Forelimb muscle (tissue), 1 donor: ENCODE measurements around the gene ACER3. TPM values are rescaled to one million over a fixed set of nuclear protein-coding genes. Genes with fewer than 3 reads are reported as not detected.
"Not testable (repeated sequence)": the region's sequence is repeated elsewhere in the genome, so short reads cannot be mapped to it uniquely, and the experiment has no call there.

Experiments used
- DNase-seq: peaks from one replicate; pipeline ENCODE4 v3.0.0-alpha.2; 2013; ENCODE audit warnings: low read depth
- polyA plus RNA-seq: library from polyadenylated mRNA; unstranded; fragments of 120-200 nt; gene quantifications from one replicate; pipeline ENCODE4 v1.2.1, GENCODE V29; 2013; ENCODE audit not compliant: insufficient read length

ACER3 gene
- polyA plus RNA-seq, 1 donor = 5.5 TPM

DNA sequence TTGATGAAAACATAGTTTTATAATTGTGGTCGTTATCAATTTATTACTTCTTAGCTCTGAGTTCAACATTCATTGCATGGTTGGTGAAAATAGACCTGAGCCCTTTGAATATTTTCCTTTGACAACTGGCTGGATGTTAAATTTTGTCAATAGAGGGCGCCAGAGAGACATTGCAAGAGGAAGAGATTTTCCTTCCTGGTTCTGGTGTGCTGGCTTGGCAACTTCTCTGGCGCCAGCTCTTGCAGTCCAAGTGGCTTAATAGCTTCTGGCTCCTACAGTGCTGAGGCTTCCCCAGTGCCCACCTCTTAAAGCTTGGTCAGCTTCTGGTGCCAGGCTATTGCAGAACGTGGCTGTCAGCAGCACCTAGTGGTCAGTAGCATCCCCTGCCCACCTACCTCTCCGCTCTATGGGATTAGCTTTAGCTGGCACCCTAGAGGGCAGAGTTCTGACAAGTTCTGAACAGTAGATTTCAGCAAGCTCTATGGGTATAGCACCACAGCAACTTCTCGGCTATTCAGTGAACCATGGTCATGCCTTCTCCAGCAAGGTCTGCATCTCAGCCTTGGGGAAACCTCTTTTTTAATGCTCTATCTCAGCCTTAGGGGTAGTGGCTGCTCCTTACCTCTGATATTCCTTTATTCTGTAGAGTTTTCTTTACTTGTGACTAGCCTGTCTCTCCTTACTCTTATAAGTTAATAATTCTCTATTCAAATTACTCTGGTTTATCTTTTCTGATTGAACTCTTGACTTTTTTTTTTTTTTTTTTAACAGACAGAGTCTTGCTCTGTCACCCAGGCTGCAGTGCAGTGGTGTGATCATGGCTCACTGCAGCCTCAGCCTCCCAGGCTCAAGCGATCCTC lies 59.4 kb downstream of the ACER3 start:
- peak; percentile 44 for DNase-seq

GRCh38 chr11:76927160-76927559 lies 66.4 kb downstream of the ACER3 start:
- no peak for DNase-seq

- DNase-seq = no peak
Observed at GRCh38 chr11:76935042-76935441, 74.3 kb downstream of the ACER3 start.

GRCh38 chr11:76939219-76939631 lies 78.5 kb downstream of the ACER3 start:
- DNase-seq = no peak

DNA sequence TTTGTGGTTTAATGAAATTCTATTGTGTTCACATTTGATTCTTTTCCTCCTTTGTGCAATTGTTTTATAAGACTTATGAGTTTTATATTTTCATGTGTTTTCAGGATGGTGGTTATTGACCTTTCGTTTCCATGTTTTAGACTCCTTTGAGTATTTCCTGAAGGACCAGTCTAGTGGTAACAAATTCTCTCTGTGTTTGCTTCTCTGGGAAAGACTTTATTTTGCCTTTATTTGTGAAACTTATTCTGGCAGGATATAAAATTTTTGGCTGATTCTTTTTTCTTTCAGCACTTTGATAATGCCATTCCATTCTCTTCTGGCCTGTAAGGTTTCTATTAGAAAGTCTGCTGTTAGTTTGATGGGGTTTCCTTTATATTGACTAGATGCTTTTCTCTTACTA lies 83.5 kb downstream of the ACER3 start:
- DNase-seq = no peak

- DNase-seq = no peak
Observed at GRCh38 chr11:76946223-76946622, 85.5 kb downstream of the ACER3 start.

DNA sequence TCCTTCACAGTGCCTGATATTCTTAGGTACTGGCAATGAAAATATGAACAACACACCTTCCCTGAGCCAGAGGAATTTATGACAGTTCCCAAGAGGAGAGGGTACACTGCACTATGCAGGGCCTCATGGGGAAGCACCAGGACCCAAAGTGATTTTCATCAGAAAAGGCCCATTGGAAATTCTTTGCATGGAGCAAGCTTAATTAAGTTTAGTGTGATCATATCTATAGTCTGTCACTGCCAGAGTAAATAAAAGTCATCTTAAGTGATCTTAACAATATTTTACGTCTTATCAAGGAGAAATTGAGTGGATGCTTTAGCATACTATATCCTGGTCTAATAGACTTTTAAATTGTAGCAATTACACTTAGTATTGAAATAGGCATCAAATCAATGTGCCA lies 86.5 kb downstream of the ACER3 start:
- DNase-seq = no peak

GRCh38 chr11:76947800-76948199 lies 87.1 kb downstream of the ACER3 start:
- DNase-seq = no peak

DNA sequence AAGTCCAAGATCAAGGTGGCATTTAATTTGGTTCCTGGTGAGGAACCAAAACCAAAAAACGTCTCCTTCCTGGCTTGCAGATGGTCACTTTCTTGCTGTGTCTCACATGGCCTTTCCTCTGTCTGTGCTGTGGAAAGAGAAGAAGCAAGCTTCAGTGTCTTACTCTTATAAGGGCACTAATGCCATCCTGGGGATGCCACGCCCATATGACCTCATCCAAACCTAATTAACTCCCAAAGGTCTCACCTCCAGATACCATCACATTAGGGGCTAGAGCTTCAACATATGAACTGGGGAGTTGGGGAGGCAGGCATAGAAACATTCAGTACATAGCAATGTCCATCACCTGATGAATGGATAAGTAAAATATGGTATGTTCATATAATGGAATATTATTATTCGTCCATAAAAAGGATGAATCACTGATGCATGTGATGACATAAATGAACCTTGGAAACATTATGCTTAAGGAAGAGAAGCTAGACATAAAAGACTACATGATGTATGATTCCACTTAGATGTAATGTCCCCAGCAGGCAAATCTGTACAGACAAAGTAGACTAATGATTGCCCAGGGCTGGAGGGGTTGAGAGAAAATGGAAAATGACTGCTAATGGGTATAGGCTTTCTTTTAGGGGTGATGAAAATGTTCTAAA lies 94.9 kb downstream of the ACER3 start:
- no peak for DNase-seq

DNA sequence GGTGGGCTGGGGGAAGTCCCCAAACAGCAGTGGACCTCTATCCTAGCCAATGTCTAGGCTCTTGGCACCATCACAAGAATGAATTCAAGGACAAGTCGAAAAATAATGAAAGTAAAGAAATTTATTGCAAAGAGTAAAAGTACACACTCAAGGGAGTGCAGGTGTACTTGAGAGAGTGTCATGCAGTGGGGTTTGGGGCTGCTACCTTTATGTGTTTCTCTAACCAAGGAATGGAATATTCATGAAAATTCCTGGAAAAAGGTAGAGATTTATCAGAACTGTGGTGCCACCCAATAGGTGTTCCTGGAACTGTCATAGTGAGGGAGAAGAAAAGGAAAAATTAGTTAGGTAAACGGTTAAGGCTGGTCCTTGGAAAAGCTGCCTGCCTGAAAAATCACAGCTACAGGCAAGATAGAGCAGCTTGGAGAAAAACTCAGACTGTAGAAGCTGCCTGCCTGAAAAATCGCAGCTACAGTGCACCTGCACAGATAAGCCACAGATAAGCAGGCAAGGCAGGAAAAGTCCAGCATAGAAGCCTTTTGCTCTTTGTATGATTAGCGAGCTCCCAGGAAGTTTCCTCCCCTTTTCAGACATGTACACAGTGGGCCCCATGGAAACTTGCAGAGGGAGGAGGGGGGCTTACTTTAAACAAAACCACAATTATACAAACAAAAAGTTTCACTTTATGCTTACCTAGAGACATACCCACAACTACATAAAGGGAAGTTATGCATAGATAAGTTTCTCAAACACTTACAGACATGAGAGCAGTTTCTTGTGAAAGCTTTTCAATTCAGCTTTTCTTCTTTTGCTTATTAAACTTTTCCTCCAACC lies 102.1 kb downstream of the ACER3 start:
- no peak for DNase-seq

- DNase-seq = not testable (repeated sequence)
Observed at GRCh38 chr11:76963417-76964168, 102.9 kb downstream of the ACER3 start.

DNA sequence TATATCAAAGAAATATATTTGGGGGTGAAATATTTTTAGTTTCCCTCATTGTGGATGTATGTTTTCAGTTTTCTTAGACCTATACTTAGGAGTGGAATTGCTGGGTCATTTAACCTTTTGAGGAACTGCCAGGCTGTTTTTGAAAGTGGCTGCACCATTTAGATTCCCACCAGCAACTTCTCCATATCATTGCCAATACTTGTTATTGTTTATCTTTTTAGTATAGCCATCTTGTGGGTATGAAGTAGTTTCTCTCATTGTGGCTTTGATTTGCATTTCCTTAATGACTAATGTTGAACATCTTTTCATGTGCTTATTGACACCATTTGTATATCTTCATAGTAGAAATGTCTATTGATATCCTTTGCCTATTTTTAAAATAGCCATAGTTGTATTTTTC lies 111.3 kb downstream of the ACER3 start:
- no peak for DNase-seq

- DNase-seq = no peak
Observed at GRCh38 chr11:76974179-76974891, 113.6 kb downstream of the ACER3 start.

DNA sequence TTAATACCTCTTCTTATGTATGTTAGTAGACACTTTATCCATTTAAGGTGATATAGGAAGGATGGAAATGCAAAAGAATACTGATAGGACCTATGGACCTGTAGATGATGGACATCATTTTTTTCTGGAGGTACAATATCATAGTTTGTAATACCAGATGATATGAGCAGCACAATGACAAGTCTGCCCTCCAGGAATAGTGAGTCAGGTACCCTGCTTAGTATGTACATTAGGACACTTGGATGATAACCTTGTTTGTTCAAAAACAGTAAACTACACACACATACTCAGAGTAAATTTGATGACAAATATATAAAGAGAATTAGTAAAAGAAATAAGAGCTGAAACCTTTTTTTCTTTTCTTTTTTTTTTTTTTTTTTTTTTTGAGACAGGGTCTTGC lies 114.8 kb downstream of the ACER3 start:
- no peak for DNase-seq

DNA sequence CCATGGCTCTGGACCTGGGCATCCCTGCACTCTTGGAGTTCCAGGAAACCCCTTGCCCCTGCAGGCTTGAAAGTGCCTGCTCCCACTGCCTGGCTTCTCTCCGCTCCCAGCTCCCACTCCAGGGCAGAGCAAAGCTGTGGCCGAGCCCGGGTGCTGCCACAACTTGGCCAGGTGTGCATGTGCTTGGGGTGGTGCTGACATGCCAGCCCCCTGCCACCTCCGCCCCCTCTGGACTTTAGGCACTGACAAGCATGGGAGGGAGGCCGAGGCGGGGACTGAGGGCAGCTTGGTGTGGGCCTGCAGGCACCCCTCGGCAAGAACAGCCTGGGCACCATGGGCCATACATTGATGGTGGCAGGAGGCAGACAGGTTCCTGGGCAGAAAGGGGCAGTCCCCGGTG lies 117.1 kb downstream of the ACER3 start:
- DNase-seq = no peak

DNA sequence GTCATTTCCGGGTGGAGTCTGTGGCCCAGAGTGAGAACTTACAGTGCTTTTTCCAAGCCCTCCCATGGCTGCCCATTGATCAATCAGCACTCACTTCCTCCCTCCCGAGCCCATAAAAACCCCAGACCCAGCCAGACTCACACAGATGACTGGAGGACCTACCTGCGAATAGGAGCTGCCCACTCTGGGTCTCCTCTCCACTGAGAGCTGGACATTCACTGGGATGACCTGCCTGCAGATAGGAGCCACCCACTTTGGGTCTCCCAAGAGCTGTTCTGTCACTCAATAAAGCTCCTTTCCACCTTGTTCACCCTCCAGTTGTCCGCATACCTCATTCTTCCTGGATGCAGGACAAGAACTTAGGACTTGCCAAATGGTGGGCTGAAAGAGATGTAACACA lies 117.5 kb downstream of the ACER3 start:
- no peak for DNase-seq

GRCh38 chr11:76978818-76979217 lies 118.1 kb downstream of the ACER3 start:
- no peak for DNase-seq

DNA sequence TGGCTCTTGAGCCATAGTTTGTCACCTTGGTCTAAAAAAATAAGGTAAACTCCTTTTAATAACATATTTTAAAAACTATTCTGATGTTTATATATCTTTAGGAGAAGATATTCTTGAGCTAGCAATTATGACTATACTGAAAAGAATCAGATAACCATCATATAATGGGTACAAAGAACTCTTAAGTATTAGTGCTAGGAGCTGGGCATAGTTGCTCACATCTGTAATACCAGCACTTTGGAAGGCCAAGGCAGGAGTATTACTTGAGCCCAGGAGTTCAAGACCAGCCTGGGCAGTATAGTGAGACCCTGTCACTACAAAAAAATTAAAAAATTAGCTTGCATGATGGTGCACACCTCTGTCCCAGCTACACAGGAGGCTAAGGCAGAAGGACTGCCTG lies 119.5 kb downstream of the ACER3 start:
- DNase-seq = no peak

DNA sequence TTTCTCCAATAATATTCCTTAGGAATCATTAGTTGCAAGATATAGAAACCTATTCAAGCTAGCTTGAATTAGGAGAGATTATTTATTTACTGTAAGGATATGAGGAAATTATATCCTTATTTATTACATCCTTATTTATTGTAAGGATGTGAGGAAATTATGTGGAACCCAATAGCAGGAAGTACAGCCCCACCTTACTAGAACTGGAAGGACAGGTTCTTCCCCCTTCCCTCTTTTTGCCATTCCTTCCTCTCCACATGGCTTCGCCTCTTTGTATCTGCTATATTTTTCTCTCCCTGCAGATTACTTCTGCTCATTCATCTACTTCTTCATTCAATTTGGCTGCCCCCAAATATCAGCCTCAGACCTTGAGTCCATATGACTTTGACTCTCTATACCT lies 124.0 kb downstream of the ACER3 start:
- DNase-seq = no peak

- no peak for DNase-seq
Observed at GRCh38 chr11:76987203-76987602, 126.5 kb downstream of the ACER3 start.

DNA sequence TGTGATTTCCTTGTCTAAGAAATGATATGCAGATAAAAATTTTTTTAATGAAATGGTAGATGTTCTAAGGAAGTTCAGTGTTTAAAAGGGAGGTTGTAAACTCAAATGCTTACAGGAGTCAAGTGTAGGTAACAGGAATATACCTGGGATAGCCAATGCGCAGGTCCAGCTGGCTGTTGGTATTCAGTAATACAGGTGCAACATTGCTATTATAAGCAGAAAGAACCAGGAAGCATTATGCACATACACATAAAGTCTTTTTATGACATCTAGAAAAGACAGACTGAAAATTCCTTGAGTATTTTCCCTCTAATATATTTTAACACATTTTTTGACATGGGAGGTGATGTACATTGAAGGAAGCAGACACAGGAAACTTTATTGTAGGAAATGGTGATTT lies 129.9 kb downstream of the ACER3 start:
- no peak for DNase-seq
